ENCODE data around the gene SYNDIG1. TPM values are rescaled to one million over a fixed set of nuclear protein-coding genes. Genes with fewer than 3 reads are reported as not detected.

Gene SYNDIG1
- total RNA-seq, 4 donors from 2014 or later, result 0.27 to 0.32 TPM; not detected in 2

- peaks cover 5 to 16% (median 11%) of the 10 kb centered on the region in 4 donors for H3K4me1 ChIP-seq
- no peaks in the 10 kb centered on the region for H3K36me3 ChIP-seq
- no peak overlapping the region for H3K4me3 ChIP-seq
- no peaks in the 10 kb centered on the region for H3K9me3 ChIP-seq
- in situ Hi-C loops (cut with MboI; ENCODE audit: low pct_ligation_motif_present in 1 of 4, low pct_unique_long_range_greater_than_20kb in 1 of 4, low sequenced_read_pairs in 3 of 4) (loop anchor here in 1 of 4 donors (25.0 kb wide), 1 partner anchor 103 kb away; no protein-coding TSS in a partner anchor), intact Hi-C loops (cut with DNase I; ENCODE audit: low total_unique reads) (no loop called here)
- no peak overlapping the region for H3K27ac ChIP-seq
- TF ChIP-seq POLR2A (IDR thresholded peaks at IDR 0.05) (no peak), CTCF (IDR thresholded peaks at IDR 0.05) (no peak), POLR2AphosphoS5 (IDR thresholded peaks at IDR 0.05) (no peak), EP300 (IDR thresholded peaks at IDR 0.05; ENCODE audit: low read depth) (no peak)
- DNase-seq, result no peak
- no peaks in the 10 kb centered on the region for H3K27me3 ChIP-seq
- WGBS, 2 donors (ENCODE audit: low coverage in 1 of 2), result 85 to 100% methylated on average over 3 to 7 of the region's 7 CpGs
Measured at GRCh38 chr20:24439737-24440387, 29.6 kb upstream of the SYNDIG1 start.

- in situ Hi-C loops (cut with MboI; ENCODE audit: low pct_ligation_motif_present in 1 of 4, low pct_unique_long_range_greater_than_20kb in 1 of 4, low sequenced_read_pairs in 3 of 4), result loop anchor here in 1 of 4 donors (25.0 kb wide), 1 partner anchor 104 kb away; no protein-coding TSS in a partner anchor
- Histone ChIP-seq H3K9me3 (no peaks in the 10 kb centered on the region), H3K27me3 (no peaks in the 10 kb centered on the region), H3K36me3 (no peaks in the 10 kb centered on the region), H3K4me3 (no peak overlapping the region), H3K4me1 (peaks cover 5 to 16% (median 11%) of the 10 kb centered on the region in 4 donors), H3K27ac (no peak overlapping the region)
- no peak for TF ChIP-seq POLR2AphosphoS5 (IDR thresholded peaks at IDR 0.05)
- TF ChIP-seq EP300 (IDR thresholded peaks at IDR 0.05; ENCODE audit: low read depth), result no peak
- TF ChIP-seq CTCF (IDR thresholded peaks at IDR 0.05), result no peak
- no peak for TF ChIP-seq POLR2A (IDR thresholded peaks at IDR 0.05)
- intact Hi-C loops (cut with DNase I; ENCODE audit: low total_unique reads), result no loop called here
- WGBS, 2 donors (ENCODE audit: low coverage in 1 of 2), result 90% methylated on average over 9 of the region's 9 CpGs; no CpG with 5 or more reads in 1 of the 2 donors
- no peak for DNase-seq
Measured at GRCh38 chr20:24441661-24442060, 27.8 kb upstream of the SYNDIG1 start.

GRCh38 chr20:24442909-24443308 lies 26.5 kb upstream of the SYNDIG1 start:
- no peak for TF ChIP-seq POLR2AphosphoS5 (IDR thresholded peaks at IDR 0.05)
- no peak for TF ChIP-seq EP300 (IDR thresholded peaks at IDR 0.05; ENCODE audit: low read depth)
- TF ChIP-seq POLR2A (IDR thresholded peaks at IDR 0.05), result no peak
- TF ChIP-seq CTCF (IDR thresholded peaks at IDR 0.05), result no peak
- intact Hi-C loops (cut with DNase I; ENCODE audit: low total_unique reads) (no loop called here), in situ Hi-C loops (cut with MboI; ENCODE audit: low pct_ligation_motif_present in 1 of 4, low pct_unique_long_range_greater_than_20kb in 1 of 4, low sequenced_read_pairs in 3 of 4) (loop anchor here in 1 of 4 donors (25.0 kb wide), 1 partner anchor 106 kb away; no protein-coding TSS in a partner anchor)
- no peaks in the 10 kb centered on the region for H3K36me3 ChIP-seq
- 85 to 100% methylated on average over 1 to 3 of the region's 3 CpGs for WGBS, 2 donors (ENCODE audit: low coverage in 1 of 2)
- H3K27ac ChIP-seq, result no peak overlapping the region
- H3K27me3 ChIP-seq, result no peaks in the 10 kb centered on the region
- peaks cover 0 to 5% (median 2%) of the 10 kb centered on the region in 4 donors for H3K4me1 ChIP-seq
- H3K9me3 ChIP-seq, result no peaks in the 10 kb centered on the region
- no peak overlapping the region for H3K4me3 ChIP-seq
- DNase-seq, result no peak

- Histone ChIP-seq H3K4me3 (no peak overlapping the region), H3K27me3 (no peaks in the 10 kb centered on the region), H3K4me1 (no peaks in the 10 kb centered on the region), H3K9me3 (no peaks in the 10 kb centered on the region), H3K36me3 (no peaks in the 10 kb centered on the region), H3K27ac (no peak overlapping the region)
- WGBS, 2 donors (ENCODE audit: low coverage in 1 of 2), result 88% methylated on average over 2 of the region's 2 CpGs; no CpG with 5 or more reads in 1 of the 2 donors
- intact Hi-C loops (cut with DNase I; ENCODE audit: low total_unique reads) (no loop called here), in situ Hi-C loops (cut with MboI; ENCODE audit: low pct_ligation_motif_present in 1 of 4, low pct_unique_long_range_greater_than_20kb in 1 of 4, low sequenced_read_pairs in 3 of 4) (loop anchor here in 1 of 4 donors (25.0 kb wide), 1 partner anchor 106 kb away; no protein-coding TSS in a partner anchor)
- DNase-seq, result no peak
- TF ChIP-seq EP300 (IDR thresholded peaks at IDR 0.05; ENCODE audit: low read depth) (no peak), POLR2A (IDR thresholded peaks at IDR 0.05) (no peak), POLR2AphosphoS5 (IDR thresholded peaks at IDR 0.05) (no peak), CTCF (IDR thresholded peaks at IDR 0.05) (no peak)
Measured at GRCh38 chr20:24443436-24443835, 26.0 kb upstream of the SYNDIG1 start.

Measured in transverse colon (tissue), 4 donors.